ENCODE results near the gene TTLL10. TPM values are rescaled to one million over a fixed set of nuclear protein-coding genes. Genes with fewer than 3 reads are reported as not detected.

TTLL10 gene
- total RNA-seq, 1 donor from 2014 or later, result not detected

- H3K4me3 ChIP-seq, result peak overlapping the region; percentile 30 to 46
- intact Hi-C loops (cut with DNase I), result no loop called here
- H3K9me3 ChIP-seq, result no peaks in the 10 kb centered on the region
- TF ChIP-seq CTCF (IDR thresholded peaks at IDR 0.05) (no peak), POLR2AphosphoS5 (IDR thresholded peaks at IDR 0.05; ENCODE audit: insufficient read depth in 1 of 2, low read depth in 1 of 2) (no peak), POLR2A (IDR thresholded peaks at IDR 0.05) (no peak)
- H3K27ac ChIP-seq, result peak overlapping the region; percentile 75
- H3K4me1 ChIP-seq, result peaks cover 20% of the 10 kb centered on the region
- no peaks in the 10 kb centered on the region for H3K27me3 ChIP-seq
- no peaks in the 10 kb centered on the region for H3K36me3 ChIP-seq
- no peak for DNase-seq (ENCODE audit: extremely low spot score in 2 of 2)
Observed at GRCh38 chr1:1163538-1164070, 10.1 kb upstream of the TTLL10 start.

GRCh38 chr1:1164361-1164700 lies 9.3 kb upstream of the TTLL10 start:
- intact Hi-C loops (cut with DNase I), result no loop called here
- Histone ChIP-seq H3K27me3 (no peaks in the 10 kb centered on the region), H3K9me3 (no peaks in the 10 kb centered on the region), H3K36me3 (no peaks in the 10 kb centered on the region), H3K4me3 (peak overlapping the region in 1 of 2 donors; percentile 46), H3K4me1 (peaks cover 14% of the 10 kb centered on the region), H3K27ac (peak overlapping the region; percentile 75)
- TF ChIP-seq POLR2A (IDR thresholded peaks at IDR 0.05) (no peak), CTCF (IDR thresholded peaks at IDR 0.05) (no peak), POLR2AphosphoS5 (IDR thresholded peaks at IDR 0.05; ENCODE audit: insufficient read depth in 1 of 2, low read depth in 1 of 2) (no peak)
- no peak for DNase-seq (ENCODE audit: extremely low spot score in 2 of 2)

- Histone ChIP-seq H3K4me1 (peaks cover 14% of the 10 kb centered on the region), H3K36me3 (no peaks in the 10 kb centered on the region), H3K4me3 (peak overlapping the region in 1 of 2 donors; percentile 46), H3K27me3 (no peaks in the 10 kb centered on the region), H3K9me3 (no peaks in the 10 kb centered on the region), H3K27ac (peak overlapping the region; percentile 75)
- TF ChIP-seq CTCF (IDR thresholded peaks at IDR 0.05), result no peak
- TF ChIP-seq POLR2AphosphoS5 (IDR thresholded peaks at IDR 0.05; ENCODE audit: insufficient read depth in 1 of 2, low read depth in 1 of 2), result peak in 1 of 2 donors; percentile 35
- intact Hi-C loops (cut with DNase I), result no loop called here
- DNase-seq (ENCODE audit: extremely low spot score in 2 of 2), result no peak
Observed at GRCh38 chr1:1164701-1165451, 8.8 kb upstream of the TTLL10 start.

- Histone ChIP-seq H3K36me3 (no peaks in the 10 kb centered on the region), H3K27ac (peak overlapping the region; percentile 45), H3K4me3 (peak overlapping the region in 1 of 2 donors; percentile 46), H3K9me3 (no peaks in the 10 kb centered on the region), H3K27me3 (no peaks in the 10 kb centered on the region), H3K4me1 (peaks cover 14% of the 10 kb centered on the region)
- DNase-seq (ENCODE audit: extremely low spot score in 2 of 2), result no peak
- TF ChIP-seq POLR2A (IDR thresholded peaks at IDR 0.05) (no peak), CTCF (IDR thresholded peaks at IDR 0.05) (no peak), POLR2AphosphoS5 (IDR thresholded peaks at IDR 0.05; ENCODE audit: insufficient read depth in 1 of 2, low read depth in 1 of 2) (no peak)
- intact Hi-C loops (cut with DNase I), result no loop called here
Observed at GRCh38 chr1:1165485-1165884, 8.2 kb upstream of the TTLL10 start.

- peaks cover 14% of the 10 kb centered on the region for H3K4me1 ChIP-seq
- TF ChIP-seq CTCF (IDR thresholded peaks at IDR 0.05) (no peak), POLR2A (IDR thresholded peaks at IDR 0.05) (no peak), POLR2AphosphoS5 (IDR thresholded peaks at IDR 0.05; ENCODE audit: insufficient read depth in 1 of 2, low read depth in 1 of 2) (no peak)
- intact Hi-C loops (cut with DNase I), result no loop called here
- no peaks in the 10 kb centered on the region for H3K27me3 ChIP-seq
- H3K36me3 ChIP-seq, result no peaks in the 10 kb centered on the region
- H3K4me3 ChIP-seq, result peak overlapping the region in 1 of 2 donors; percentile 46
- H3K9me3 ChIP-seq, result no peaks in the 10 kb centered on the region
- no peak for DNase-seq (ENCODE audit: extremely low spot score in 2 of 2)
- no peak overlapping the region for H3K27ac ChIP-seq
Observed at GRCh38 chr1:1165900-1166421, 7.7 kb upstream of the TTLL10 start.

Data from vagina (tissue), 2 donors.